ELR (cell line): ENCODE data around the gene SNRPD3.
"Not testable (repeated sequence)": the region's sequence is repeated elsewhere in the genome, so short reads cannot be mapped to it uniquely, and the experiment has no call there.

Source experiments
- DNase-seq: peaks from one replicate; pipeline ENCODE4 v3.0.0-alpha.2; 2015; ENCODE audit warnings: low read depth

Gene SNRPD3

DNA sequence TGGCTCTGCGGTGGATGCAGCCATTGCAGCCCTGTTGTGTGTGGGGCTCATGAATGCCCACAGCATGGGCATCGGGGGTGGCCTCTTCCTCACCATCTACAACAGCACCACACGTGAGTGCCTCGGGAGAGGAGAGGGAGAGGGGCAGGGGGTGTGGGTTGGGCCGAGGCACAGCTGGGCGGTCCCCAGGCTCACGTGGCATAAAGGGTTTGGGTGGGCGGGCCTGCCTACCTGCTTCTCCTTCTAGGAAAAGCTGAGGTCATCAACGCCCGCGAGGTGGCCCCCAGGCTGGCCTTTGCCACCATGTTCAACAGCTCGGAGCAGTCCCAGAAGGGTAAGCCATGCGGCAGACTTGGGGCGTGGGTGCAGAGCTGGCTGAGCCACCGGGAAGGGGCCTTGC lies 59.0 kb downstream of the SNRPD3 start:
- DNase-seq, result not testable (repeated sequence)

GRCh38 chr22:24621244-24621643 lies 65.4 kb downstream of the SNRPD3 start:
- DNase-seq, result not testable (repeated sequence)

- not testable (repeated sequence) for DNase-seq
These were observed 66.8 kb downstream of the SNRPD3 start for GRCh38 chr22:24622596-24622995.
